Gastrocnemius medialis (tissue), 4 donors: ENCODE data around the gene PXMP4. TPM values are rescaled to one million over a fixed set of nuclear protein-coding genes. Genes with fewer than 3 reads are reported as not detected.
A peak's percentile ranks its signal among the peaks of the same experiment; 100 is the strongest.

Experiments used
- ATAC-seq, 2 donors: fragments of 150-250 bp; one replicate each; pipeline ENCODE4 v1.9.1; 2016
- DNase-seq, 2 donors: peaks; one replicate each; pipeline ENCODE4 v3.0.0-alpha.2; 2019
- H3K27ac ChIP-seq, 4 donors: fragments of 200-600 bp; sonication (generic); 1 replicate in 1 of 4; 2 replicates in 3 of 4; pipeline ENCODE4 v1.5.1; 2016 to 2018; ENCODE audit warnings: mild to moderate bottlenecking in 2 of 4, moderate library complexity in 1 of 4
- H3K27me3 ChIP-seq, 3 donors: fragments of 200-600 bp; sonication (generic) in 2 of 3; 1 replicate in 1 of 3; 2 replicates in 2 of 3; pipeline versions ENCODE4 v1.5.1 to v1.6.0; 2016 to 2019; ENCODE audit warnings: mild to moderate bottlenecking in 1 of 3, moderate library complexity in 1 of 3
- H3K36me3 ChIP-seq, 2 donors: fragments of 200-600 bp; sonication (generic) in 1 of 2; one replicate each; pipeline ENCODE4 v1.5.1; 2017 to 2018
- H3K4me1 ChIP-seq, 2 donors: fragments of 200-600 bp; sonication (generic) in 1 of 2; one replicate each; pipeline ENCODE4 v1.5.1; 2016 to 2017; ENCODE audit warnings: mild to moderate bottlenecking in 2 of 2
- H3K4me3 ChIP-seq, 4 donors: fragments of 200-600 bp; sonication (generic) in 3 of 4; 1 replicate in 1 of 4; 2 replicates in 3 of 4; pipeline ENCODE4 v1.5.1; 2016 to 2019; ENCODE audit warnings: mild to moderate bottlenecking in 2 of 4
- H3K9me3 ChIP-seq, 3 donors: fragments of 200-600 bp; sonication (generic) in 2 of 3; 1 replicate in 1 of 3; 2 replicates in 2 of 3; pipeline ENCODE4 v1.5.1; 2016 to 2019
- CTCF ChIP-seq, 5 experiments: fragments of 450-650 bp in 3 of 5; fragments of 200-600 bp in 2 of 5; sonication (generic) in 2 of 5; IDR thresholded peaks in 4 of 5; conservative IDR thresholded peaks in 1 of 5; 1 replicate in 4 of 5; 2 replicates in 1 of 5; pipeline ENCODE4 v1.5.1; 2016 to 2019; ENCODE audit warnings: antibody characterized with exemption in 5 of 5, mild to moderate bottlenecking in 3 of 5, moderate library complexity in 3 of 5
- POLR2A ChIP-seq, 2 donors: fragments of 450-650 bp; IDR thresholded peaks; one replicate each; pipeline ENCODE4 v1.6.1; 2017; ENCODE audit warnings: antibody characterized with exemption in 2 of 2, mild to moderate bottlenecking in 2 of 2, moderate library complexity in 2 of 2
- in situ Hi-C, 4 donors: fragments of 200-750 bp; cut with MboI; loops; one replicate each; pipeline versions ENCODE4 v1.15.0 to v1.8.0; 2017; ENCODE audit warnings: low sequenced_read_pairs in 4 of 4
- intact Hi-C: fragments of 100-400 bp; cut with DNase I; formaldehyde crosslinking; loops from one replicate; pipeline ENCODE4 v1.15.1; 2023; ENCODE audit warnings: low total_unique reads
- total RNA-seq, 4 donors: library from RNA; depleted of rRNA; stranded (reverse); fragments of >200 nt; gene quantifications; one replicate each; pipeline versions ENCODE4 v1.1.0 to v1.2.3, GENCODE V29; 2016

Gene PXMP4
- total RNA-seq, 4 donors from 2014 or later, result 3.2 to 7.3 (median 5.3) TPM

DNA sequence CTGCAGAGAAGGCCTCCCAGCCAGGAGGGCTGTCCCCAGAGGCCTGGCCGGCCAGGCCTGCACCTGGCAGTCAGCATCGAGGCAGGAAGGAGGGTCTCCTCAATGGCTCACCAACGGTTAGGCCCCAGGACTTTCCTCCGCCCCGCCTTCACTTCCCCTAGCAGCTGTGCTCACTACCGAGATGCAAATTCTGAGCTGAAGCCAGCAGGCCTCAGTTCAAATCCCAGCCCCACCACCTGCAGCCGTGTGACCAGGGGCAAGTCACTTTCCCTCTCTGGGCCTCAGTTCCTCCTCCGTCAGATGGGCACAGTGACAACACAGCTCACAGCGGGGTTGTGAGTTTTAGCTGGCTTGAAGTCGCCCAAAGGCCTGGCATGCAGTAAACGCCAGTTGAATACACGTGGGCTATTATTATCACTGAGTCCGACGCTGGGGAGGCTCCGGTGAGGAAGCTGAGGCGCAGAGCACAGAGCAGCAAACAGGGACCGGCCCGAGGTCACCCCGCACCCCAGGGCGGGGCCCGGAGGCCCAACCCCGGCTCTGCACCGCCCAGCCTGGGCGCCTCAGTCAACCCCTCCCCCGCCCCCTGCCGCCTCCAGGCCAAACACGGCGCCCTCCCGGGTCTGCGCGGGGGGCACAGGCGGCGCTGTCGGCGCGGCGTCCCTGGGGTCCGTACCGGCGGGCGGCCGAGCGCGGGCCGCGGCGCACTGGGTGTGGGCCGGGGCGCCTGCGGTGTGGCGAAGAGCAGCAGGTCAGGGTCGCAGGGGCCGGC lies 34.6 kb downstream of the PXMP4 start:
- H3K27me3 ChIP-seq, result no peaks in the 10 kb centered on the region
- no peak for DNase-seq
- H3K4me1 ChIP-seq, result peaks cover 5 to 11% of the 10 kb centered on the region in 2 donors
- peak overlapping the region in 2 of 4 donors; percentile 40 to 42 for H3K4me3 ChIP-seq
- intact Hi-C loops, result no loop called here
- H3K9me3 ChIP-seq, result no peaks in the 10 kb centered on the region
- TF ChIP-seq POLR2A (IDR thresholded peaks at IDR 0.05) (no peak), CTCF (IDR thresholded peaks at IDR 0.05 in 4 of 5, conservative IDR thresholded peaks at IDR 0.05 in 1 of 5) (no peak)
- H3K36me3 ChIP-seq, result no peaks in the 10 kb centered on the region
- in situ Hi-C loops, result no loop called here
- no peak overlapping the region for H3K27ac ChIP-seq
- ATAC-seq, result no peak

GRCh38 chr20:33684533-33685327 lies 35.4 kb downstream of the PXMP4 start:
- in situ Hi-C loops (no loop called here), intact Hi-C loops (no loop called here)
- Histone ChIP-seq H3K4me3 (no peak overlapping the region), H3K27me3 (no peaks in the 10 kb centered on the region), H3K9me3 (no peaks in the 10 kb centered on the region), H3K27ac (no peak overlapping the region), H3K4me1 (peaks cover 5 to 11% of the 10 kb centered on the region in 2 donors), H3K36me3 (no peaks in the 10 kb centered on the region)
- no peak for TF ChIP-seq CTCF (IDR thresholded peaks at IDR 0.05 in 4 of 5, conservative IDR thresholded peaks at IDR 0.05 in 1 of 5)
- TF ChIP-seq POLR2A (IDR thresholded peaks at IDR 0.05), result no peak
- DNase-seq (no peak), ATAC-seq (no peak)

GRCh38 chr20:33681728-33682353 lies 38.3 kb downstream of the PXMP4 start:
- TF ChIP-seq POLR2A (IDR thresholded peaks at IDR 0.05), result no peak
- TF ChIP-seq CTCF (IDR thresholded peaks at IDR 0.05 in 4 of 5, conservative IDR thresholded peaks at IDR 0.05 in 1 of 5), result no peak
- Histone ChIP-seq H3K4me1 (peaks cover 5 to 9% of the 10 kb centered on the region in 2 donors), H3K4me3 (no peak overlapping the region), H3K27ac (no peak overlapping the region), H3K9me3 (no peaks in the 10 kb centered on the region), H3K27me3 (no peaks in the 10 kb centered on the region), H3K36me3 (no peaks in the 10 kb centered on the region)
- no peak for ATAC-seq
- intact Hi-C loops (no loop called here), in situ Hi-C loops (no loop called here)
- no peak for DNase-seq

DNA sequence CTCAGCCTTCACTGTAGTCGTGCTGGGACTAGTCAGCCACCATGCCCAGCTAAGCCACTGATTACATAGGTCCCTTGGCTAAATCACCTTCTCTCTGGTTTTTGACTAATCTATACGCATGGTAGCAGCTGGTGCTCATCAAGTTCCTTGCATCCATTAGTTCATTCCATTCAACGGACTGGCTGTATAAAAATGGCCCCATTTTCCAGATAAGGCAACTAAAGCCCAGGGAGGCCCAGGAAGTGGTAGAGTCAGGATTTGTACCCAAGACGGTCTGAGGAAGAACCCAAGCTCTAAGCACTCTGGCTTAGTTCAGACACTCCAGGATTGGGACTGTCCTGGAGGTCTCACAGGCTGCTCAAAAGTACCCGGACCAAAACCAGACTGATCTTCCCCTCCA lies 38.8 kb downstream of the PXMP4 start:
- Histone ChIP-seq H3K27ac (no peak overlapping the region), H3K9me3 (no peaks in the 10 kb centered on the region), H3K36me3 (no peaks in the 10 kb centered on the region), H3K4me3 (no peak overlapping the region), H3K27me3 (no peaks in the 10 kb centered on the region), H3K4me1 (peaks cover 5 to 6% of the 10 kb centered on the region in 2 donors)
- DNase-seq (no peak), ATAC-seq (no peak)
- intact Hi-C loops (no loop called here), in situ Hi-C loops (no loop called here)
- TF ChIP-seq POLR2A (IDR thresholded peaks at IDR 0.05) (no peak), CTCF (IDR thresholded peaks at IDR 0.05 in 4 of 5, conservative IDR thresholded peaks at IDR 0.05 in 1 of 5) (no peak)
